Ishikawa (cell line): ENCODE measurements around the gene TDP1.

Experiments
- CREB1 ChIP-seq: IDR thresholded peaks from 2 replicates; pipeline ENCODE4 v1.6.1; 2012; ENCODE audit warnings: low read depth
- EGR1 ChIP-seq: IDR thresholded peaks from 2 replicates; pipeline ENCODE4 v1.6.1; 2012
- EP300 ChIP-seq: IDR thresholded peaks from 2 replicates; pipeline ENCODE4 v1.6.1; 2012; ENCODE audit warnings: borderline replicate concordance

DNA sequence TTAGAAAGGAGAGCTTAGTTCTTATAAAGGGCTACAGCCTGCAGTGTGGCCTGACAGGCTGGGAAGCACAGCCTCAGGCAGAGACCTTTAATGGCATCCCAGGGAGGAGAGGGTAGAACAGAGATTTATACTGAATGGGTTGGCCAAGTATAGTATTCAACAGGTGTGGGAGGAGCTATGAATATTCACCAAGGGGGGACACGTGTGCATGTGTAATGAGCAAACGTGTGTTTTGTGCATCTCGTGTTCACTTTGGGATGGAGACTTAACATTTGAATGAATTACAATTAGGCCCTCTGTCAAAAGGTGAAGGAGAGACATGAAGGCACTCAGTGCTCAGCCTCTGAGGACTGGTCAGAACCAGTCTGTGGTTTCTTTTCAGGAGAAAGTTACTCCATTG is 5.2 kb downstream of the TDP1 start:
- TF ChIP-seq CREB1 (no peak), EGR1 (no peak), EP300 (no peak)
